CD14-positive monocyte (primary cell): ENCODE data around the gene PPARG. TPM values are rescaled to one million over a fixed set of nuclear protein-coding genes. Genes with fewer than 3 reads are reported as not detected.
A peak's percentile ranks its signal among the peaks of the same experiment; 100 is the strongest.

Experiments
- DNase-seq, 3 donors: peaks; one replicate each; pipeline ENCODE4 v3.0.0-alpha.2; 2011 to 2022
- H2AFZ ChIP-seq: 2 replicates; pipeline ENCODE4 v1.6.0; 2012; ENCODE audit warnings: mild to moderate bottlenecking, low read depth, low read length, inconsistent platforms; ENCODE audit not compliant: insufficient read depth, poor library complexity, severe bottlenecking
- H3K27ac ChIP-seq, 2 donors: 1 replicate in 1 of 2; 2 replicates in 1 of 2; pipeline ENCODE4 v1.5.1; 2012 to 2013; ENCODE audit warnings: low read length in 2 of 2, control low read depth in 1 of 2, inconsistent platforms in 1 of 2, low read depth in 1 of 2, mild to moderate bottlenecking in 1 of 2
- H3K27me3 ChIP-seq, 2 donors: one replicate each; pipeline versions ENCODE4 v1.6.0 to v1.6.1; 2011 to 2013; ENCODE audit warnings: low read length in 2 of 2; ENCODE audit not compliant: control insufficient read depth in 2 of 2, insufficient read depth in 2 of 2
- H3K36me3 ChIP-seq, 2 donors: replicated peaks in 1 of 2; 1 replicate in 1 of 2; 2 replicates in 1 of 2; pipeline versions ENCODE4 v1.5.1 to v1.6.1; 2012 to 2013; ENCODE audit warnings: low read length in 2 of 2, control low read depth in 1 of 2, inconsistent platforms in 1 of 2, mild to moderate bottlenecking in 1 of 2; ENCODE audit not compliant: insufficient read depth in 2 of 2, control insufficient read depth in 1 of 2
- H3K4me1 ChIP-seq, 2 donors: 1 replicate in 1 of 2; 2 replicates in 1 of 2; pipeline versions ENCODE4 v1.5.1 to v1.6.1; 2012 to 2013; ENCODE audit warnings: low read length in 2 of 2, control low read depth in 1 of 2, inconsistent platforms in 1 of 2, mild to moderate bottlenecking in 1 of 2, moderate library complexity in 1 of 2; ENCODE audit not compliant: insufficient read depth in 2 of 2, control insufficient read depth in 1 of 2
- H3K4me2 ChIP-seq: replicated peaks from 2 replicates; pipeline ENCODE3; 2012; ENCODE audit warnings: low read length, moderate library complexity, mild to moderate bottlenecking; ENCODE audit not compliant: poor library complexity, severe bottlenecking; ENCODE audit errors: extremely low read depth
- H3K4me3 ChIP-seq, 3 experiments: fragments of 200-600 bp in 1 of 3; sonication (generic) in 1 of 3; replicated peaks in 1 of 3; 1 replicate in 2 of 3; 2 replicates in 1 of 3; pipeline ENCODE4 v1.5.1; 2011 to 2013; ENCODE audit warnings: low read length in 3 of 3, mild to moderate bottlenecking in 3 of 3, control low read depth in 2 of 3, low read depth in 2 of 3, inconsistent platforms in 1 of 3, moderate library complexity in 1 of 3
- H3K79me2 ChIP-seq: 2 replicates; pipeline ENCODE4 v1.6.0; 2012; ENCODE audit warnings: mild to moderate bottlenecking, control low read depth, inconsistent platforms, low read length, moderate library complexity; ENCODE audit not compliant: insufficient read depth
- H3K9ac ChIP-seq: 2 replicates; pipeline ENCODE4 v1.6.0; 2017; ENCODE audit warnings: low read length, mild to moderate bottlenecking; ENCODE audit not compliant: insufficient read depth, poor library complexity, severe bottlenecking
- H3K9me3 ChIP-seq, 2 donors: replicated peaks in 1 of 2; 1 replicate in 1 of 2; 2 replicates in 1 of 2; pipeline versions ENCODE4 v1.5.1 to v1.6.1; 2012 to 2013; ENCODE audit warnings: low read length in 2 of 2, control low read depth in 1 of 2; ENCODE audit not compliant: control insufficient read depth in 1 of 2, insufficient read depth in 1 of 2
- H4K20me1 ChIP-seq: 2 replicates; pipeline ENCODE4 v1.6.0; 2012; ENCODE audit warnings: mild to moderate bottlenecking, low read length, control low read depth, moderate library complexity; ENCODE audit not compliant: insufficient read depth
- H3K27ac Mint-ChIP-seq, 7 donors: one replicate each; pipeline ENCODE4 v1.8.0; 2020; ENCODE audit warnings: mild to moderate bottlenecking in 7 of 7, mixed read lengths in 7 of 7, moderate library complexity in 6 of 7, inconsistent platforms in 2 of 7
- H3K27me3 Mint-ChIP-seq, 3 donors: one replicate each; pipeline ENCODE4 v1.8.0; 2021 to 2022; ENCODE audit warnings: low read depth in 3 of 3, mild to moderate bottlenecking in 3 of 3, mixed read lengths in 3 of 3, moderate library complexity in 3 of 3, inconsistent platforms in 1 of 3
- H3K36me3 Mint-ChIP-seq, 2 donors: one replicate each; pipeline ENCODE4 v1.8.0; 2020; ENCODE audit warnings: mixed read lengths in 2 of 2, inconsistent platforms in 1 of 2, mild to moderate bottlenecking in 1 of 2
- H3K4me1 Mint-ChIP-seq: one replicate; pipeline ENCODE4 v1.8.0; 2020; ENCODE audit warnings: mild to moderate bottlenecking, mixed read lengths
- H3K4me3 Mint-ChIP-seq, 2 donors: one replicate each; pipeline ENCODE4 v1.8.0; 2020; ENCODE audit warnings: mild to moderate bottlenecking in 2 of 2, mixed read lengths in 2 of 2, moderate library complexity in 1 of 2
- H3K9me3 Mint-ChIP-seq, 7 donors: one replicate each; pipeline ENCODE4 v1.8.0; 2020 to 2022; ENCODE audit warnings: mixed read lengths in 7 of 7, mild to moderate bottlenecking in 6 of 7, moderate library complexity in 6 of 7, inconsistent platforms in 2 of 7
- CTCF ChIP-seq: fragments of 200-600 bp; IDR thresholded peaks from one replicate; pipeline ENCODE4 v1.8.0; 2022; ENCODE audit warnings: antibody characterized with exemption, mild to moderate bottlenecking
- WGBS: methylation state at CpG from one replicate; pipeline ENCODE4 v1.1.5; 2013; ENCODE audit warnings: missing lambda C conversion rate; ENCODE audit not compliant: insufficient coverage; 5-methylcytosine and 5-hydroxymethylcytosine counted together
- intact Hi-C, 2 donors: fragments of 100-400 bp; cut with micrococcal nuclease; formaldehyde crosslinking; loops; one replicate each; pipeline versions ENCODE4 v1.15.0 to v1.15.1; 2023
- polyA plus RNA-seq, 3 donors: library from polyadenylated mRNA; depleted of rRNA in 1 of 3; unstranded in 2 of 3; stranded (reverse) in 1 of 3; fragments of 300-500 nt in 2 of 3; fragments of >200 nt in 1 of 3; fragmentation: Illumina TruSeq in 2 of 3; gene quantifications; 1 replicate in 2 of 3; 2 replicates in 1 of 3; pipeline ENCODE4 v1.2.3, GENCODE V29; 2012 to 2021

PPARG gene
- polyA plus RNA-seq, 3 donors, result 0.56 to 2.0 (median 0.97) TPM

- Histone ChIP-seq H3K9me3 (no peaks in the 10 kb centered on the region), H3K36me3 (no peaks in the 10 kb centered on the region), H3K9ac (no peak overlapping the region), H3K4me1 (peaks cover 69 to 81% of the 10 kb centered on the region in 2 donors), H3K4me2 (peak overlapping the region; percentile 24), H3K27me3 (no peaks in the 10 kb centered on the region), H2AFZ (no peak overlapping the region), H3K4me3 (peak overlapping the region in 1 of 3 experiments; percentile 12), H4K20me1 (no peaks in the 10 kb centered on the region), H3K79me2 (no peaks in the 10 kb centered on the region), H3K27ac (peak overlapping the region; percentile 47 to 78)
- TF ChIP-seq CTCF, result no peak
- H3K36me3 Mint-ChIP-seq, result peaks cover 0 to 2% of the 10 kb centered on the region in 2 donors
- intact Hi-C loops, result loop anchor here (5.0 kb wide), 3 partner anchors 38 to 162 kb away; no protein-coding TSS in a partner anchor
- H3K27ac Mint-ChIP-seq, result peak overlapping the region; percentile 87 to 94 (median 90)
- peak; percentile 81 to 95 (median 89) for DNase-seq
- no peaks in the 10 kb centered on the region for H3K9me3 Mint-ChIP-seq
- H3K27me3 Mint-ChIP-seq, result no peaks in the 10 kb centered on the region
- WGBS, result 0% methylated on average over 1 of the region's 7 CpGs
- peak overlapping the region in 1 of 2 donors; percentile 57 for H3K4me3 Mint-ChIP-seq
- H3K4me1 Mint-ChIP-seq, result peaks cover 80% of the 10 kb centered on the region
Observed at GRCh38 chr3:12353796-12354525, 65.1 kb downstream of the PPARG start.

- no peaks in the 10 kb centered on the region for H4K20me1 ChIP-seq
- Mint-ChIP-seq H3K9me3 (no peaks in the 10 kb centered on the region), H3K27ac (peak overlapping the region in 5 of 7 donors; percentile 24 to 93 (median 90)), H3K4me1 (peaks cover 68% of the 10 kb centered on the region), H3K36me3 (peaks cover 0 to 2% of the 10 kb centered on the region in 2 donors), H3K4me3 (no peak overlapping the region), H3K27me3 (no peaks in the 10 kb centered on the region)
- H3K27me3 ChIP-seq, result no peaks in the 10 kb centered on the region
- H3K4me3 ChIP-seq, result no peak overlapping the region
- intact Hi-C loops, result loop anchor here in 1 of 2 donors (5.0 kb wide), 1 partner anchor 36 kb away; no protein-coding TSS in a partner anchor
- H3K4me2 ChIP-seq, result no peak overlapping the region
- peak overlapping the region in 1 of 2 donors; percentile 83 for H3K27ac ChIP-seq
- no peaks in the 10 kb centered on the region for H3K36me3 ChIP-seq
- no CpG with 5 or more reads among the region's 5 CpGs for WGBS
- no peaks in the 10 kb centered on the region for H3K9me3 ChIP-seq
- H3K79me2 ChIP-seq, result no peaks in the 10 kb centered on the region
- H2AFZ ChIP-seq, result no peak overlapping the region
- TF ChIP-seq CTCF, result no peak
- no peak overlapping the region for H3K9ac ChIP-seq
- DNase-seq, result no peak
- peaks cover 50 to 61% of the 10 kb centered on the region in 2 donors for H3K4me1 ChIP-seq
Observed at GRCh38 chr3:12356175-12356574, 67.3 kb downstream of the PPARG start.
